ENCODE results near the gene CCSER1. TPM values are rescaled to one million over a fixed set of nuclear protein-coding genes. Genes with fewer than 3 reads are reported as not detected.

The CCSER1 gene
- polyA plus RNA-seq, 3 donors = 0.09 to 0.75 (median 0.13) TPM

DNA sequence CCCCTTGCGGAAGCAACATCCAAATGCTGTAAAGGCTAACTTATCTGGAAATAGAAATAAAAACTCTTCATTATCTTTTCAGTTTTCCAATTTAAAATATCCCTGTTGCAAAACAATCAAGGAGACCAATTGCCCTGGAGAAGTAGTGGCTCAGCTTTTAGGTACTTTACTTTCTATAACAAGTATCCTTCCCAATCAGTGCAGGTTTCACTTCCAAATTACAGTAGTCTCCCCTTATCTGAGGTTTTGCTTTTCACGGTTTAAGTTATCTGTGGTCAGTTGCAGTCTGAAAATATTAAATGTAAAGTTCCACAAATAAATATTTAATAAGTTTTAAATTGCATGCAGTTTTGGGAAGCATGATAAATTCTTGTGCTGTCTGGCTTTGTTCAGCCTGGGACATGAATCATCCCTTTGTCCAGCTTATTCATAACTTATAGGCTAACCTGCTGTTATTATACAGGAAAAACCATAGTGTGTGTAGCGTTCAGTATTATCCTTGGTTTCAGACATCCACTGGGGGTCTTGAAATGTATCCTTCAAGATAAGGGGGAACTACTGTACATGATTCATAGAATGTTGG is 1203.5 kb downstream of the CCSER1 start:
- Histone ChIP-seq H3K27ac (ENCODE audit: low read depth in 1 of 2, low read length in 2 of 2) (no peak overlapping the region), H3K79me2 (ENCODE audit: insufficient read depth, low read length) (no peaks in the 10 kb centered on the region), H3K9me3 (replicated peaks in 1 of 2; ENCODE audit: control insufficient read depth in 1 of 2, insufficient read depth in 1 of 2, low read length in 2 of 2) (peaks cover 11 to 21% of the 10 kb centered on the region in 2 donors), H3K4me1 (ENCODE audit: control insufficient read depth in 1 of 2, insufficient read depth in 2 of 2, low read length in 2 of 2) (no peaks in the 10 kb centered on the region), H2AFZ (ENCODE audit: insufficient read depth, low read depth, low read length, poor library complexity, severe bottlenecking) (no peak overlapping the region), H3K27me3 (ENCODE audit: control insufficient read depth in 2 of 2, insufficient read depth in 2 of 2, low read length in 2 of 2) (no peaks in the 10 kb centered on the region), H3K4me3 (replicated peaks in 1 of 3; ENCODE audit: low read depth in 2 of 3, low read length in 3 of 3) (no peak overlapping the region), H4K20me1 (ENCODE audit: insufficient read depth, low read length) (no peaks in the 10 kb centered on the region), H3K4me2 (replicated peaks; ENCODE audit: extremely low read depth, low read length, poor library complexity, severe bottlenecking) (no peak overlapping the region), H3K36me3 (replicated peaks in 1 of 2; ENCODE audit: control insufficient read depth in 1 of 2, insufficient read depth in 2 of 2, low read length in 2 of 2) (no peaks in the 10 kb centered on the region), H3K9ac (ENCODE audit: insufficient read depth, low read length, poor library complexity, severe bottlenecking) (no peak overlapping the region)
- Mint-ChIP-seq H3K4me1 (no peaks in the 10 kb centered on the region), H3K36me3 (no peaks in the 10 kb centered on the region), H3K4me3 (no peak overlapping the region), H3K9me3 (peaks cover 7 to 24% (median 16%) of the 10 kb centered on the region in 7 donors), H3K27ac (no peak overlapping the region), H3K27me3 (ENCODE audit: low read depth in 3 of 3) (no peaks in the 10 kb centered on the region)
- intact Hi-C loops (cut with micrococcal nuclease) = no loop called here
- no CpG with 5 or more reads among the region's 3 CpGs for WGBS (ENCODE audit: insufficient coverage)
- TF ChIP-seq, protein P1, sequence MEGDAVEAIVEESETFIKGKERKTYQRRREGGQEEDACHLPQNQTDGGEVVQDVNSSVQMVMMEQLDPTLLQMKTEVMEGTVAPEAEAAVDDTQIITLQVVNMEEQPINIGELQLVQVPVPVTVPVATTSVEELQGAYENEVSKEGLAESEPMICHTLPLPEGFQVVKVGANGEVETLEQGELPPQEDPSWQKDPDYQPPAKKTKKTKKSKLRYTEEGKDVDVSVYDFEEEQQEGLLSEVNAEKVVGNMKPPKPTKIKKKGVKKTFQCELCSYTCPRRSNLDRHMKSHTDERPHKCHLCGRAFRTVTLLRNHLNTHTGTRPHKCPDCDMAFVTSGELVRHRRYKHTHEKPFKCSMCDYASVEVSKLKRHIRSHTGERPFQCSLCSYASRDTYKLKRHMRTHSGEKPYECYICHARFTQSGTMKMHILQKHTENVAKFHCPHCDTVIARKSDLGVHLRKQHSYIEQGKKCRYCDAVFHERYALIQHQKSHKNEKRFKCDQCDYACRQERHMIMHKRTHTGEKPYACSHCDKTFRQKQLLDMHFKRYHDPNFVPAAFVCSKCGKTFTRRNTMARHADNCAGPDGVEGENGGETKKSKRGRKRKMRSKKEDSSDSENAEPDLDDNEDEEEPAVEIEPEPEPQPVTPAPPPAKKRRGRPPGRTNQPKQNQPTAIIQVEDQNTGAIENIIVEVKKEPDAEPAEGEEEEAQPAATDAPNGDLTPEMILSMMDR (IDR thresholded peaks at IDR 0.05) = no peak
- no peak for DNase-seq

DNA sequence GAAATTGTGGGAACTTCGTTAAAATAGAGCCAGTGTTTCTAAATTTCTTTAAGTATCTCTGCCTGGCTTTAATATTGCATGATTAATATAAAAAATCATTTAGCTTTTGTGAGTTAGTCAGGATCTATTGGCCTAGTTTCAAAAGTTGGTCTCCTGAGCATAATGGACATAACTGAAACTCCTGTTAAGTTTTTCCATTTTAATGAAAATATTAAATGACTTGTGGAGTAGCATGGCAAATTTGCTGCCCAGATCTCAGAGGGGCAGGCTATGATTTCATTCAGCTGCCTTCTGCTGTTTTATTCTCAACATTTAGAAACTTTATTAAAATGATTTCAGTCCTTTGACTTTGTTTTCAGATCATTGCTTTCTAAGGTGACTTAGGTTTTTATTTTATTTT is 1213.6 kb downstream of the CCSER1 start:
- no peak overlapping the region for H3K27ac Mint-ChIP-seq
- Histone ChIP-seq H3K9ac (ENCODE audit: insufficient read depth, low read length, poor library complexity, severe bottlenecking) (no peak overlapping the region), H3K4me1 (ENCODE audit: control insufficient read depth in 1 of 2, insufficient read depth in 2 of 2, low read length in 2 of 2) (no peaks in the 10 kb centered on the region), H3K27me3 (ENCODE audit: control insufficient read depth in 2 of 2, insufficient read depth in 2 of 2, low read length in 2 of 2) (no peaks in the 10 kb centered on the region), H2AFZ (ENCODE audit: insufficient read depth, low read depth, low read length, poor library complexity, severe bottlenecking) (no peak overlapping the region), H4K20me1 (ENCODE audit: insufficient read depth, low read length) (no peaks in the 10 kb centered on the region), H3K79me2 (ENCODE audit: insufficient read depth, low read length) (no peaks in the 10 kb centered on the region), H3K4me3 (replicated peaks in 1 of 3; ENCODE audit: low read depth in 2 of 3, low read length in 3 of 3) (no peak overlapping the region), H3K36me3 (replicated peaks in 1 of 2; ENCODE audit: control insufficient read depth in 1 of 2, insufficient read depth in 2 of 2, low read length in 2 of 2) (no peaks in the 10 kb centered on the region), H3K27ac (ENCODE audit: low read depth in 1 of 2, low read length in 2 of 2) (no peak overlapping the region), H3K9me3 (replicated peaks in 1 of 2; ENCODE audit: control insufficient read depth in 1 of 2, insufficient read depth in 1 of 2, low read length in 2 of 2) (no peaks in the 10 kb centered on the region), H3K4me2 (replicated peaks; ENCODE audit: extremely low read depth, low read length, poor library complexity, severe bottlenecking) (no peak overlapping the region)
- no peak overlapping the region for H3K4me3 Mint-ChIP-seq
- TF ChIP-seq, protein P1 (IDR thresholded peaks at IDR 0.05) = no peak
- DNase-seq = no peak
- H3K27me3 Mint-ChIP-seq (ENCODE audit: low read depth in 3 of 3) = peaks cover 0 to 2% (median 2%) of the 10 kb centered on the region in 3 donors
- no peaks in the 10 kb centered on the region for H3K4me1 Mint-ChIP-seq
- peaks cover 0 to 5% (median 3%) of the 10 kb centered on the region in 7 donors for H3K9me3 Mint-ChIP-seq
- WGBS (ENCODE audit: insufficient coverage) = no CpG with 5 or more reads among the region's 1 CpG
- no peaks in the 10 kb centered on the region for H3K36me3 Mint-ChIP-seq
- intact Hi-C loops (cut with micrococcal nuclease) = no loop called here

All from CD14-positive monocyte (primary cell).